ENCODE results near the gene ITGA7.

GRCh38 chr12:55663391-55663790 lies 44.3 kb downstream of the ITGA7 start:
- TF ChIP-seq EZH2 (IDR thresholded peaks at IDR 0.05; ENCODE audit: insufficient read depth, low read length) (no peak), CTCF (IDR thresholded peaks at IDR 0.05; ENCODE audit: insufficient read depth, low read depth, low read length) (no peak)

Data from astrocyte (in vitro differentiated cells and primary cell).